Choroid plexus epithelial cell (primary cell): ENCODE measurements around the gene ADAMTS14.

Experiments
- DNase-seq: peaks from one replicate; pipeline ENCODE4 v3.0.0-alpha.2; 2010; ENCODE audit warnings: low read depth
- H3K4me3 ChIP-seq: 2 replicates; pipeline ENCODE4 v1.5.1; 2011; ENCODE audit warnings: low read depth, mild to moderate bottlenecking, control low read depth, low read length, moderate library complexity
- TF ChIP-seq, protein P1 (sequence below): conservative IDR thresholded peaks from 2 replicates; pipeline ENCODE4 v1.5.1; 2011; ENCODE audit warnings: low read depth, mild to moderate bottlenecking, control low read depth, inconsistent platforms, low read length, moderate library complexity

The ADAMTS14 gene

DNA sequence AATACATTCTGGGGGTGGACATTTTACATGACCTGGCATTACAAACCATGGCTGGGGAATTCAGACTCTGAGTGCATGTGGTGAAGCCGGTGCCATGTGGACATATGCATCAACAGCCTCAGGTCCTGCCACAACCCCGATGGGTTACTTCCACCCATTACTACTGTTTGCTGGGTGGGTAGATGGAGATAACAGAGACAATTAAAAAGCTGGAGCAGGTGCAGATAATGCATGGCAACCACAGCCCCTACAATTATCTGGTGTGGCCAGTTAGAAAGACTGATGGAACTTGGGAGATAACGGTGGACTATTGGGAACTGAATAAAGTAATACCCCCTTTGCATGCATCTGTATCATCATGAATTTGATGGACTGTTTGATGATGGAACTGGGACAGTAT, 21.6 kb upstream of the ADAMTS14 start:
- TF ChIP-seq, protein P1, sequence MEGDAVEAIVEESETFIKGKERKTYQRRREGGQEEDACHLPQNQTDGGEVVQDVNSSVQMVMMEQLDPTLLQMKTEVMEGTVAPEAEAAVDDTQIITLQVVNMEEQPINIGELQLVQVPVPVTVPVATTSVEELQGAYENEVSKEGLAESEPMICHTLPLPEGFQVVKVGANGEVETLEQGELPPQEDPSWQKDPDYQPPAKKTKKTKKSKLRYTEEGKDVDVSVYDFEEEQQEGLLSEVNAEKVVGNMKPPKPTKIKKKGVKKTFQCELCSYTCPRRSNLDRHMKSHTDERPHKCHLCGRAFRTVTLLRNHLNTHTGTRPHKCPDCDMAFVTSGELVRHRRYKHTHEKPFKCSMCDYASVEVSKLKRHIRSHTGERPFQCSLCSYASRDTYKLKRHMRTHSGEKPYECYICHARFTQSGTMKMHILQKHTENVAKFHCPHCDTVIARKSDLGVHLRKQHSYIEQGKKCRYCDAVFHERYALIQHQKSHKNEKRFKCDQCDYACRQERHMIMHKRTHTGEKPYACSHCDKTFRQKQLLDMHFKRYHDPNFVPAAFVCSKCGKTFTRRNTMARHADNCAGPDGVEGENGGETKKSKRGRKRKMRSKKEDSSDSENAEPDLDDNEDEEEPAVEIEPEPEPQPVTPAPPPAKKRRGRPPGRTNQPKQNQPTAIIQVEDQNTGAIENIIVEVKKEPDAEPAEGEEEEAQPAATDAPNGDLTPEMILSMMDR, result no peak
- no peak for DNase-seq
- H3K4me3 ChIP-seq, result no peak overlapping the region

DNA sequence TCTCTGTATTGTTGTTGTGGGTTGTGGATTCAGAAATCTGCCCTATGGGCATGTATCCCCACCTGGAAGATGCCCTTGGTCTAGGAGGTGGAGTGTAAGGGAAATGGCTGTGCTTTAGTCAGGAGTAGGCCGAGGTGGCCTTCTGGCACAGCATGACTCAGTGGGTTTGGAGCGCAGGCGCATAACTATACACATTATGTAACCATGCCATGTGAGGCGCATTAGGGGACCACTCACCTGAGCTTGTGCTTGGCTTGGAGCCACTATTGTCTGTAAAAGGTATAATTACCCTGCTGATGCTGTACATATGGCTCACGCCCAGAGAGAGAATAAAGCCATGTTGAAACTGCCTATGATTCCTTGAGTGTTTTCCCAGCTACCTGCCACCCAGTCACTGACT, 20.6 kb upstream of the ADAMTS14 start:
- no peak overlapping the region for H3K4me3 ChIP-seq
- TF ChIP-seq, protein P1, result no peak
- DNase-seq, result no peak

DNA sequence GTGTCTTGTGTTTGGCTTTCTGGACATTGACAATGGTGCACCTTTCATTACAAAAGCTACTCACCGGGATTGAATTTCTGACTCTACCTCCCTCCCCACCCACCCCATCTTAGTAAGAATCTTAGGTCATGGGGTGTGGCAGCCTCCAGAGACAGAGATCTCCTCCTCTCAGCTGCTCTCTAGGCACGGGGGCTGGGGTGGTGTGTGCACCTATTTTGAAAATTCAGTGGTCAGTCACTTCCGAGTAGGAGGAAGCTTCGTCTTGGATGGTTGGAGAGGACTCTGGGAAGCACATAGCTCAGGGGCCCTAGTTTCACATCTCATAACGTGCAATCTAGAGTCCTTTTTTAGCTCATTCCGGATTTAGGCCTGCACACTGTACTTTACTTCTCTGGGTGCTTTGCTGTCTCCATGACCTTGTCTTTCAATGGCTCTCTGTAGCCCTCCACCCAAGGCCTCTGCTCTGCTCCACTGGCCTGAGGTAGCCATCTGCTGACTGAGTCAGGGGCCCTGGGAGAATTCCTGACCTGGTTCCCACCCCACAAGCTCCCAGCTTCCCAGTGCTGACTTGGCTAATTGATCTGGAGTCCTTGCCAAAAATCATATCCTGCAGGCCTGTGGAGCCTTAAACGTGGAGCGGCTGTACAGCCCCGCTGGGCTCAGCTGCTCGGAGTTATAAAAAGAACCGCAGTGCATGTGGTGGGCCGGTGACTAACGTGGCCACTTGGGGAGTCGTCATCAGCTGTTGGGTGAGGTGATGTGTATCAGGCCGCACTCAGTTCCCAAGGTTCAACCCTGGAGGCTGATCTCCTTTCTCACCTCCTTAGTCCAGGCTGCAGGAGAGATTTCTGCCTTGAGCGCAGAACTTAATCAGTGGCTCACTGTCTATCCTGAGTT, 19.3 kb upstream of the ADAMTS14 start:
- DNase-seq, result peak; percentile 99
- TF ChIP-seq, protein P1, result no peak
- H3K4me3 ChIP-seq, result no peak overlapping the region

DNA sequence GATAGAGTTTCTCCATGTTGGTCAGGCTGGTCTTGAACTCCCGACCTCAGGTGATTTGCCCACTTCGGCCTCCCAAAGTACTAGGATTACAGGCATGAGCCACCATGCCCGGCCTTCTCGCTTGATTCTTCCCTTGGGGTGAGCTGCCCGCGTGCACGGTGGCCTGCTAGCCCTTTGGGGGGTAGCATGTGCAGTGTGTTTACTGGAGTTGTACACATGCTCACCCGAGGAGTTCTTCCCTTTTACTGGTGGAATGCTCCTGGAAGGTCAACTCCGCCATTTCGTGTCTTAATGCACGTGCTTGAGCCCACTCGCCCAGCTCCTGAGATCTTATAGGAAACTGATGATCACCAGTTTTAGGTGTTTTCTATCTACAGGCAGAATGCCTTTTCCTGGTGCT, 17.0 kb upstream of the ADAMTS14 start:
- TF ChIP-seq, protein P1, result no peak
- no peak overlapping the region for H3K4me3 ChIP-seq
- DNase-seq, result no peak

DNA sequence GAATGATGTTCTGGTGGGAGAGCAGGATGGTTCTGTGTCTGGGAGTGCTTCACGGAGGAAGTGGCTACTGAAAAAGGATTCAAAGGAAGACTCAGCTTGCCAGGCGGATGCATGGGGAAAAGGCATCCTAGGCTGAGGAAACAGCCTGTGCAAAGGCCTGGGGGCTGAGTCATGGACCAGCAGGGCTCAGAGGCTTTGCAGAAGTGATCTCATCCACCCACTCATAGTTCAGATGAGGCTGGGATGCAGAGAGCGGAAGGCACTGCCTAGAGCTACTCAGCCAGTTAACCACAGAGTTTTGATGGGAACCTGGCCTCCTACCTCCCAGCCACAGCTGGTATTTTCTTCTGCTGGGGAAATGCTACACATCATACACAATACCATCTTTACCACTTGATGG, 15.8 kb upstream of the ADAMTS14 start:
- TF ChIP-seq, protein P1, result no peak
- DNase-seq, result peak; percentile 99

DNA sequence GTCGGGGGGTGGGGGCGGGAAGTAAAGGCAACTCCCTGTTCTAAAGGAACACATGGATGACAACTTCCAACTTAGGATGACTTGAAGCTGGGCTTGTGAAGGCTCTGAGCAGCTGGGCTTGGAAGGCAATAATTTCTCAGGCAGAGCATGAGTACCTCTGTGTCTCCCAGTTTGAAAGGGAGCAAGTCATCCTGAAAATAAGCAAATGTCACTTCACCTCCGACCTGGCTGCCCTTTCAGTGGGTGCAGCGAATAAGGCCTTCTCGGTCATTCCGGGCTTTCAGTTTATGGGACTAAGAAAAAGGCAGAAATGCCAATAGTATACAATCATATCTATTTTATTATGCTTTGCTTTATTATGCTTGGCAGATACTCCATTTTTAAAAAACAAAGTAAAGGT, 15.3 kb upstream of the ADAMTS14 start:
- DNase-seq, result peak; percentile 19
- TF ChIP-seq, protein P1, result no peak
- no peak overlapping the region for H3K4me3 ChIP-seq

More for the DNA sequence above, 15.8 kb upstream of the ADAMTS14 start:
- no peak overlapping the region for H3K4me3 ChIP-seq

DNA sequence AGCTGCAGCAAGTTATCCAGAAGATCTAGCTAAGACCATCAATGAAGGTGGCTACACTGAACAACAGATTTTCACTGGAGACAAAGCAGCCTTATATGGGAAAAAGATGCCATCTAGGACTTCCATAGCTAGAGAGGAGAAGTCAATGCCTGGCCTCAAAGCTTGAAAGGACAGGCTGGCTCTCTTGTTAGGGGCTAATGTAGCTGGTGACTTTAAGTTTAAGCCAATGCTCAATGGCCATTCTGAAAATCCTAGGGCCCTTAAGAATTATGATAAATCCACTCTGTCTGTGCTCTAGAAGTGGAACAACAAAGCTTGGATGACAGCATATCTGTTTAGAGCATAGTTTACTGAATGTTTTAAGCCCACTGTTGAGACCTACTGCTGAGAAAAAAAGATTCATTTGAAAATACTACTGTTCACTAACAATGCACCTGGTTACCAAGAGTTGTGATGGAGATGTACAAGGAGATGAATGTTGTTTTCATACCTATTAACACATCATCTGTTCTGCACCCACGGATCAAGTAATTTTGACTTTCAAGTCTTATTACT, 13.6 kb upstream of the ADAMTS14 start:
- H3K4me3 ChIP-seq, result no peak overlapping the region
- TF ChIP-seq, protein P1, result no peak
- DNase-seq, result no peak
